K562 (cell line): ENCODE data around the gene EFHC1. TPM values are rescaled to one million over a fixed set of nuclear protein-coding genes. Genes with fewer than 3 reads are reported as not detected.

Experiments
- CGGBP1 ChIP-seq: fragments of 250-450 bp; sonication (Bioruptor Pico); IDR thresholded peaks from 2 replicates; pipeline ENCODE4 v1.9.0; 2021; ENCODE audit warnings: mild to moderate bottlenecking
- CTBP1 ChIP-seq: fragments of 450-650 bp; IDR thresholded peaks from 2 replicates; pipeline ENCODE4 v1.6.1; 2016; ENCODE audit warnings: borderline replicate concordance
- DPF2 ChIP-seq: fragments of 450-650 bp; IDR thresholded peaks from 2 replicates; pipeline ENCODE4 v1.6.1; 2016
- ELF2 ChIP-seq: fragments of 250-450 bp; sonication (Bioruptor Pico); IDR thresholded peaks from 2 replicates; pipeline ENCODE4 v1.5.0; 2021; ENCODE audit warnings: mild to moderate bottlenecking
- ETV6 ChIP-seq, 3 experiments: fragments of 150-350 bp in 1 of 3; sonication (generic) in 1 of 3; formaldehyde crosslinking in 1 of 3; IDR thresholded peaks; 2 replicates each; pipeline versions ENCODE4 v1.6.1 to v1.8.0; 2014 to 2022; ENCODE audit warnings: borderline replicate concordance in 2 of 3, low read depth in 2 of 3, antibody characterized with exemption in 1 of 3, low read length in 1 of 3, mild to moderate bottlenecking in 1 of 3, missing genetic modification reagents in 1 of 3
- FOXJ2 ChIP-seq: fragments of 200-800 bp; sonication (Bioruptor generic); IDR thresholded peaks from 2 replicates; pipeline ENCODE4 v1.6.1; 2016; ENCODE audit warnings: missing genetic modification characterization, missing compliant biosample characterization
- KDM1A ChIP-seq, 2 experiments: fragments of 450-650 bp; IDR thresholded peaks; 2 replicates each; pipeline ENCODE4 v1.6.1; 2016; ENCODE audit warnings: mild to moderate bottlenecking in 2 of 2
- MEF2A ChIP-seq: IDR thresholded peaks from 2 replicates; pipeline ENCODE4 v1.6.1; 2011; ENCODE audit warnings: low read depth, mild to moderate bottlenecking, low read length, moderate library complexity; ENCODE audit not compliant: control insufficient read depth
- MEIS2 ChIP-seq: fragments of 450-650 bp; IDR thresholded peaks from 2 replicates; pipeline ENCODE4 v1.6.1; 2014; ENCODE audit warnings: mild to moderate bottlenecking; ENCODE audit not compliant: partially characterized antibody
- RAD21 ChIP-seq, 2 experiments: fragments of 250-450 bp in 1 of 2; fragments of 450-650 bp in 1 of 2; sonication (Bioruptor Pico) in 1 of 2; formaldehyde crosslinking in 1 of 2; IDR thresholded peaks in 1 of 2; conservative IDR thresholded peaks in 1 of 2; 2 replicates each; pipeline versions ENCODE4 v1.4.0 to v1.8.0; 2020 to 2022; ENCODE audit warnings: mild to moderate bottlenecking in 2 of 2, moderate library complexity in 1 of 2
- SIRT6 ChIP-seq: IDR thresholded peaks from one replicate; pipeline ENCODE4 v1.6.1; 2012; ENCODE audit warnings: low read depth, mild to moderate bottlenecking, control low read depth, inconsistent platforms, low read length, moderate library complexity
- SMARCE1 ChIP-seq: fragments of 450-650 bp; IDR thresholded peaks from 2 replicates; pipeline ENCODE4 v1.7.1; 2016; ENCODE audit warnings: mild to moderate bottlenecking
- ZNF175 ChIP-seq: fragments of 200-800 bp; sonication (Bioruptor generic); IDR thresholded peaks from 2 replicates; pipeline ENCODE4 v1.6.1; 2016; ENCODE audit warnings: low read depth, mild to moderate bottlenecking, missing genetic modification characterization, missing compliant biosample characterization
- ZNF24 ChIP-seq: fragments of 450-650 bp; IDR thresholded peaks from 2 replicates; pipeline ENCODE4 v1.6.1; 2016
- ZNF766 ChIP-seq: fragments of 200-800 bp; sonication (Bioruptor generic); conservative IDR thresholded peaks from 2 replicates; pipeline ENCODE4 v1.6.1; 2016; ENCODE audit warnings: missing genetic modification characterization, missing compliant biosample characterization
- polyA plus RNA-seq, 8 experiments: library from polyadenylated mRNA; depleted of rRNA in 4 of 8; stranded (reverse) in 5 of 8; unstranded in 3 of 8; fragments of >200 nt; fragmentation: Nextera tagmentation in 2 of 8; fragmentation: Illumina TruSeq in 1 of 8; extraction: Ambion mirVana in 2 of 8; extraction: Trizol in 1 of 8; gene quantifications; 2 replicates each; pipeline versions ENCODE4 v1.2.1 to v1.2.3, GENCODE V29; 2011 to 2014; ENCODE audit warnings: inconsistent platforms in 1 of 8, missing spikeins in 1 of 8
- total RNA-seq, 7 experiments: library from RNA; depleted of rRNA in 6 of 7; stranded (reverse); fragments of >200 nt in 6 of 7; fragmentation: Illumina TruSeq in 2 of 7; extraction: Trizol in 2 of 7; gene quantifications; 2 replicates each; pipeline versions ENCODE4 v1.2.1 to v1.2.3, GENCODE V29; 2011 to 2021; ENCODE audit warnings: low replicate concordance in 1 of 7

The EFHC1 gene
- total and polyA plus RNA-seq, 9 of the 15 experiments (the other 6 are each of a cell fraction or from before 2014, with no cell fraction given): 9.5 to 31.0 (median 14.9) TPM

DNA sequence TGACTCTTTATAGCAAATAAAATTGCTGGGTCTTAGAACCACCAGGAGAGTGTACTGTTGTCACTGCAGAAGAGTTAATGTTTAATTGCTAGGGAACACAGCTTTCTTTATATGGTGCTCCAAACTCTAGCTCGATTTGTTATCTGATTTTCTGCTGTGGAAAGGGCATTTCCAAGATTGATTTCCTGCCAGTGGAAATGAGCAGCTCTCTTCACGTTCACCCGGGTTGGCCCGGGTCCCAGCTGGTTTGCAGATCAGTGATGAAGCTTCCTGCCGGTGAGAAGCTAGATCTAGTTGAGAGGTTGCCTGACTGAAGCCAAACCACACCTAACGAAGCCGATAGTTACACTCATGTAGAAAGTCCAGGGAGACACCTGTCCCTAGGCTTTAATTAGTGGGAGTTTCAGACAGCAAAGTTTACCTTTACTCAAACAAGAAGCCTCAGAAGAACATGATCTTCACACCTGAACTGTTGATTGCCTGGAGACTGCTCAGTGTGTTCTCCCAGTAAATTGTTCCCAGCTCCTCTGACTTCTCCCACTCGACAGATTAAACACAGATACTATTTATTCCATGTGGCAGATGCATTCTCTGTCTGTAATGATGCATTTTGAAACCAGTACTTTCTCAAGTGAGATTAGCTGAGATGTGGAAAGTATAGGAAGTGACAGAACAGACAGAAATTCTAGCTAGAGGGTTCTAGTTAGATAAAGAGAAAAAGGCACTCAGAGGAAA is 30.3 kb upstream of the EFHC1 start (continued):
- TF ChIP-seq MEIS2 (peak; percentile 61), ZNF175 (0 out of 2 replicates have a peak, but pooled peaks have one; percentile 36), ELF2 (CRISPR knock-in tag) (0 out of 2 replicates have a peak, but pooled peaks have one; percentile 34), DPF2 (0 out of 2 replicates have a peak, but pooled peaks have one; percentile 9), CGGBP1 (no peak), ZNF24 (no peak), ZNF766 (0 out of 2 replicates have a peak, but pooled peaks have one; percentile 41), SMARCE1 (peak; percentile 60), CTBP1 (0 out of 2 replicates have a peak, but pooled peaks have one; percentile 6), KDM1A (IDR thresholded peaks at IDR 0.05) (peak in 1 of 2 experiments; percentile 2; a peak in 1 of 4 replicates), FOXJ2 (tag) (0 out of 2 replicates have a peak, but pooled peaks have one; percentile 38), RAD21 (CRISPR knock-in tag; conservative IDR thresholded peaks at IDR 0.05 in 1 of 2, IDR thresholded peaks at IDR 0.05 in 1 of 2) (peak in 1 of 2 experiments; percentile 23; a peak in 3 of 4 replicates), MEF2A (no peak), ETV6 (IDR thresholded peaks at IDR 0.05; ENCODE audit: borderline replicate concordance in 1 of 2, low read depth in 2 of 2, low read length in 1 of 2) (no peak), ETV6 (CRISPR knock-in tag; IDR thresholded peaks at IDR 0.05; ENCODE audit: borderline replicate concordance) (no peak), SIRT6 (peak; percentile 37)
